ENCODE data around the gene CCDC154.
"Not testable (repeated sequence)": the region's sequence is repeated elsewhere in the genome, so short reads cannot be mapped to it uniquely, and the experiment has no call there.

The CCDC154 gene

GRCh38 chr16:1472974-1473373, 28.6 kb upstream of the CCDC154 start:
- no peak for DNase-seq (ENCODE audit: low read depth)

GRCh38 chr16:1471569-1472194, 27.3 kb upstream of the CCDC154 start:
- no peak for DNase-seq (ENCODE audit: low read depth)

GRCh38 chr16:1470481-1471251, 26.3 kb upstream of the CCDC154 start:
- DNase-seq (ENCODE audit: low read depth): no peak

- no peak for DNase-seq (ENCODE audit: low read depth)
These were observed 25.4 kb upstream of the CCDC154 start for GRCh38 chr16:1469693-1470201.

- not testable (repeated sequence) for DNase-seq (ENCODE audit: low read depth)
These were observed 24.8 kb upstream of the CCDC154 start for GRCh38 chr16:1469141-1469540.

GRCh38 chr16:1468426-1468810, 24.1 kb upstream of the CCDC154 start:
- DNase-seq (ENCODE audit: low read depth): no peak

- no peak for DNase-seq (ENCODE audit: low read depth)
These were observed 22.7 kb upstream of the CCDC154 start for GRCh38 chr16:1466968-1467521.

GRCh38 chr16:1466054-1466453, 21.7 kb upstream of the CCDC154 start:
- no peak for DNase-seq (ENCODE audit: low read depth)

- DNase-seq (ENCODE audit: low read depth): no peak
These were observed 21.2 kb upstream of the CCDC154 start for GRCh38 chr16:1465567-1465915.

GRCh38 chr16:1464894-1465566, 20.7 kb upstream of the CCDC154 start:
- no peak for DNase-seq (ENCODE audit: low read depth)

- DNase-seq (ENCODE audit: low read depth): no peak
These were observed 20.0 kb upstream of the CCDC154 start for GRCh38 chr16:1464196-1464893.

- no peak for DNase-seq (ENCODE audit: low read depth)
These were observed 16.8 kb upstream of the CCDC154 start for GRCh38 chr16:1461146-1461545.

GRCh38 chr16:1460602-1461138, 16.3 kb upstream of the CCDC154 start:
- no peak for DNase-seq (ENCODE audit: low read depth)

- no peak for DNase-seq (ENCODE audit: low read depth)
These were observed 15.6 kb upstream of the CCDC154 start for GRCh38 chr16:1459967-1460366.

GRCh38 chr16:1458977-1459341, 14.6 kb upstream of the CCDC154 start:
- no peak for DNase-seq (ENCODE audit: low read depth)

- DNase-seq (ENCODE audit: low read depth): no peak
These were observed 14.1 kb upstream of the CCDC154 start for GRCh38 chr16:1458336-1458976.

GRCh38 chr16:1457489-1458245, 13.3 kb upstream of the CCDC154 start:
- no peak for DNase-seq (ENCODE audit: low read depth)

GRCh38 chr16:1456951-1457350, 12.6 kb upstream of the CCDC154 start:
- no peak for DNase-seq (ENCODE audit: low read depth)

- DNase-seq (ENCODE audit: low read depth): no peak
These were observed 11.1 kb upstream of the CCDC154 start for GRCh38 chr16:1455190-1456171.
